GM12874 (cell line): ENCODE measurements around the gene ERC2.
A peak's percentile ranks its signal among the peaks of the same experiment; 100 is the strongest.

Experiments used
- TF ChIP-seq, protein P1 (sequence below): IDR thresholded peaks from 2 replicates; pipeline ENCODE4 v1.5.1; 2011; ENCODE audit warnings: low read depth, mild to moderate bottlenecking, control low read depth, low read length, moderate library complexity; ENCODE audit not compliant: insufficient read depth

Gene ERC2

DNA sequence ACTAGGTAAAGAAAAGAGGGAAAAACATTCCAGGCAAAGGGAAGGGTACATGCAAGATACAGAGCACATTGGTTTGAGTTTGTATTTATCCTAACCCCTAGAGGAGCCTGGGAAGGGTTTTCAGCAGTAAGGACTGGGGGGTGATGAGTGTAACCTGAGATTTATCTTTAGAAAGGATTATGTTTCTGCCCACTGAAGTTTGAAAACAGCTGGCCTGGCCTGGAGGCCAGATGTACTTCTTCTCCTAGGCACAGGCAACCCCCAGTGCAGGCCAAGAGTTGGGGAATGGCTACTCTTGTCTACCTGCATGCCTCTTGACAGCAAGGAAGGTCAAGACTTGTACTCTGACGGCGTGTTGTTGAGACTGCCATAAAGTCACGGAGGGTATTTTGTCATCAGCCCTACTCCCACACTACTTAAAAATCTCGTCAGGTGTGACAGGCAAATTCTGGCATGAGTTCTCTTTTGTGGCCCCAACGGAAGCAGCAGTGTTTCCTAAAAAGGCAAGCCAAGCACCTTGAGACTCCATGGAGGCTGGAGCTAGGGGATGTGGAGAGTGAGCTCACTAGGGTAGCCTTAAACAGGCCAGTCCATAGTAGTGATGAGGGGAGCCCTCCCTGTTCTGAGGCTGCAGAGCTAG, 739.7 kb downstream of the ERC2 start:
- TF ChIP-seq, protein P1, sequence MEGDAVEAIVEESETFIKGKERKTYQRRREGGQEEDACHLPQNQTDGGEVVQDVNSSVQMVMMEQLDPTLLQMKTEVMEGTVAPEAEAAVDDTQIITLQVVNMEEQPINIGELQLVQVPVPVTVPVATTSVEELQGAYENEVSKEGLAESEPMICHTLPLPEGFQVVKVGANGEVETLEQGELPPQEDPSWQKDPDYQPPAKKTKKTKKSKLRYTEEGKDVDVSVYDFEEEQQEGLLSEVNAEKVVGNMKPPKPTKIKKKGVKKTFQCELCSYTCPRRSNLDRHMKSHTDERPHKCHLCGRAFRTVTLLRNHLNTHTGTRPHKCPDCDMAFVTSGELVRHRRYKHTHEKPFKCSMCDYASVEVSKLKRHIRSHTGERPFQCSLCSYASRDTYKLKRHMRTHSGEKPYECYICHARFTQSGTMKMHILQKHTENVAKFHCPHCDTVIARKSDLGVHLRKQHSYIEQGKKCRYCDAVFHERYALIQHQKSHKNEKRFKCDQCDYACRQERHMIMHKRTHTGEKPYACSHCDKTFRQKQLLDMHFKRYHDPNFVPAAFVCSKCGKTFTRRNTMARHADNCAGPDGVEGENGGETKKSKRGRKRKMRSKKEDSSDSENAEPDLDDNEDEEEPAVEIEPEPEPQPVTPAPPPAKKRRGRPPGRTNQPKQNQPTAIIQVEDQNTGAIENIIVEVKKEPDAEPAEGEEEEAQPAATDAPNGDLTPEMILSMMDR, result no peak

DNA sequence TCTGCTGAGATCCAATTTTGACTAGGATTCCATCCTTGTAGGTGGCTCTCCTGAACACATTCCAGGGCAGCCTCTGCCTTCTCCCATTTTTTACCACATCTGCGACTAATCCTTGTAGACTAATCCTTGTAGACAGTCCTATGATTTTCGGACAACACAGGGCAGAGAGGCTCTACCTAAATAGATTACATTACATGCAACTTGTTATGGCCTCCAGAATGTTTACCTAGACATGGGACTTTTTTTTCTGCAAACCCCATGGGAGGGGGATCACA, 741.8 kb downstream of the ERC2 start:
- TF ChIP-seq, protein P1, result no peak

DNA sequence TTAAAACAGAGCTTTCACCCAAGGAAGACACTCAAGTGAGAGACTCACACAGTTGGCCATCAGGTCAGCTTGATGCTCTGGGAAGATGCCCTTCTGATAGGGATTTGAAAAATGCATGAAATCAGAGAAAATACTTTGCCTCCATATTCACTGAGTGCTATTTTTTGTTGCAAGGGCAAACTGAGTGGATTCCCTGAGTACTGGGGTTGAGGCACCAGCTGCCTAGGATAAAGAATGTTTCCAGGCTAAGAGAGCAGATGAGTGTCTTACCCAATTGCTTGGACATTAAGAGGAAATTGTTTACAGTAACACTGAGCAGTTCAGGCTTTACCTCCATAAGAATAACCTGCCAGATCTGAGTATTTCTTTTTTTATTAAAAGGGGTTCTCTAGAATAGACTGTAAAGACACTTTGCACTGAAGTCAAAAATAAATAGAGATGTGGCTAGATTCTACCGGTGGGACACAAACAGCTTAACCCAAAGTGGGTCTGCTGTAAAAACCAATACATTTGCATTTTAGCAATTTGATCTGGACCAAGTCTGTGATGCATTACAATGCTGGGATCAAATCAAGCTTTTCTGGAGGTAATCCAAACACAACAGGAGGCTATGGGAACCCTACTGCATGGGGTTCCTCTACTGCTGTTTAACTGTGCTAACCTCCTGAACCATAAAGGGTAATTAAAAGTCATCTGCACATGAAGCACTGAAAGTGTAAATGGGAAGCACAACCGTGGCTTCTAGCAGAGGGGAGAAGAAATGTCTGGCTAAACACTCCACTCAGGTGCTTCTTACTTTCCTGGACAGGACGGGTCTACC, 742.4 kb downstream of the ERC2 start:
- TF ChIP-seq, protein P1, result no peak

DNA sequence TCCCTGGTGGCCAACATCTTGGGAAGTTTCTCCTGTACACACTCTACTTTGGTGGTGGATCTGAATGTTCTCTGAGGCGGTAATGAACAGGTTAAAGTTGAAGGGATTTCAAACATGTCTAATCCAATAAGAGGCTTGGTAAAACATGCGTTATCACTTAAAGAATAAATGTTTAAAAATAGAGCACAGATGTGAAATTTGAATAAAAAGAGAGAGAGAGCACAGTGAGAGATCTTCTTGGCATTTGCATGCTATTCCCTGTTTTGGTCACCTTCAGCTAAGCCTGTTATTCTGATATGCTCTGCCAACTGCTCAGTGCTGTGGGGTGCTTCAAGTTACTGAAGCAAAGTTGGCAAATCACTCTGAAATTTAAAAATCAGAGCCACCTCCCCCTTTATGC, 743.4 kb downstream of the ERC2 start:
- TF ChIP-seq, protein P1, result no peak

DNA sequence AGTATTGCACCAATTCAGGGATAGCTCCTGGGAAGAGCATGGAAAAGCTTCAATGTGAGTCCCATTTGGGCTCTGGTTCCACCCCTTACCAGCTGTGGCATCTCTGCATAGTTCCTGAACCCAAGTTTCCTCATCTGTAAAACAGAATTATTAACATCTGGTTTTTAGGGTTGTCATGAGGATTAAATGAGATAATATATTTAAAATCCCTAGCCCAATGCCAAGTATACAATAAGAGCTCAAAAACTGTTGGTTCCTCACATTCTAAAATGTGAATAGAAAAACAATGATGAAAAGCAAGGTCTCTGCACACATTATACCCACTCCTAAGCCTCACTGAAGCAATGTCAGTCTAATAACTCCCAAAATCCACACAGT, 743.9 kb downstream of the ERC2 start:
- TF ChIP-seq, protein P1, result no peak

DNA sequence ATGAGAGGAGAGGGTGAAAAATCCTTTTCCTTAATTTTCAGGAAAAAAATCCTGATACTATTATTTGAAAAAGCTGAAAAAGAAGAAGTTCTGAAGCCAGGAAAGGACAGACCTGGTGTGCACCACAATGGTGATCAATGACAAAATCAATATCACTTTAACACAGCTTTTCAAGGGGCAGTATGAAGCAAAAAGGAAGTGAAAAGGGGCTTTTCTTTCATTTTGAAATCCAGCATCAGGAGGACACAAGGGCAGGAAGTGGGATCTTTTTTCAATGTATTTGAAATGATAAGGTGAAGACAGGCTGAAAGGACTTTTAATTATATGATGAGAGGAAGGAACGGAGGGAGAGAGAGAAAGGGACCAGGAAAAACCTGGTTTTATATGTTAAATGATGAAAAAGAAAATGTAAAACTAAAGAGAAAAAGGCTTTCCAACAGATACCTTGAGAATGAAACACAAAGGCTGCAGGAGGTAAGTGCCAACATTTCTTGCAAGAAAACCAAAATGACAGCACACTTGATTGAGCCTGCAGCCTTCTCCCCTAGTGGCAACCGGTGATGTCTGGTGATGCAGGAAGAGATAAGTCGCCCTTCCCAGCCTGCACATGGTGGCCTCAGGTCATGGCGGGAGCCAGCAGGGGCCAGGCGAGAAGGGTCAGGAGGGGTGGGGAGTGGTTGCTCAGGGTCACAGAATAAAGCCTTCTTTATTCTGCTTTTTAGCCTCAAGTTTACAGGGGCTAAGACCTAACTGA, 744.4 kb downstream of the ERC2 start:
- TF ChIP-seq, protein P1, result no peak

DNA sequence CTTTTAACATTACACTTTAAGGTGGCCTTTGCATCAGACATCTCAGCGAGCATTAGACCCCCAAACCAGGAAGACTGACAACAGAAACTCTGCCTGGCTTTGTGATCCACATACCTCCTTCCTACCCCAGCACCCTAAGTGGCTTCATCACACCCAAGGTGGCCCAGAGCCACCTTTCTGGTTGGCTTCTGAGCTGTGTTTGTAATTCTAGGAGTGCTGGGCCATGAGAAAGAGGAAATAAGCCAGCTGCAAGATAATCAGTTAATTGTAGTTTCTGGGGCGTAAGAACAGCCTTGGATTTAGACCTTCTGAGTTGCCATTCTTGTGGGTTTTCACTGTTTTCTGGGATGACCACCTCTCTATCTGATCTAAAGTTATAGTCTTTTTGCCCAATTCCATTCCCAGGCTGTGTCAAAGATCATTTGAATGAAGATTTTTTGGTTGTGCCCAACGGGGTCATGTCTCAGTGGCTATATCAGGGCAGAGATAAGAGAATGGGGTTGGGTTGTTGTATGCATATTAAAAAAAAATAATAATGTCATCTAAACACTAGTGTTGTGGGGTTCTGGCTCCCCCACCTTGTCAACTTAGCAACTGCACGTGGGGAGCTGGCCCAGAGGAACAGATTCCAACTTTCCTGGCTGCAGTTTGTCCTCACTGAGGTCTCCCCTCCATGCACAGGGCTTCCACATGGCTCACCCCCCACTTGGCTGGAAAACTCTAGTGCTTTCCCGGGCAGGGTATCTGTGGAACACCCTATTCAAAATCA, 746.4 kb downstream of the ERC2 start:
- TF ChIP-seq, protein P1, result peak; percentile 26; the same call in 1 of the 2 replicates
